IMR-90 (cell line): ENCODE measurements around the gene RAF1. TPM values are rescaled to one million over a fixed set of nuclear protein-coding genes. Genes with fewer than 3 reads are reported as not detected.

Source experiments
- ATAC-seq: fragments of 200-7000 bp; cut with Tn5 transposase; 2 replicates; pipeline ENCODE4 v1.9.1; 2020; ENCODE audit warnings: low read depth, mild to moderate bottlenecking, moderate library complexity
- BruUV-seq: library from RNA; stranded (reverse); fragments of 400-500 nt; replicated peaks from 2 replicates; lab custom pipeline; 2021; lab: Mats Ljungman, UMichigan
- CTCF ChIA-PET: fragments of 300-600 bp; formaldehyde crosslinking; extraction: SDS; loops from one replicate; lab custom pipeline; 2021; ENCODE audit warnings: antibody characterized with exemption; lab: Yijun Ruan, JAX
- POLR2A ChIA-PET: fragments of 300-600 bp; sonication (Branson Sonifier 250); formaldehyde crosslinking; loops from one replicate; lab custom pipeline; 2022; ENCODE audit warnings: antibody characterized with exemption; ENCODE audit not compliant: unreplicated experiment; lab: Charles Lee
- DNase-seq: peaks from one replicate; pipeline ENCODE4 v3.0.0; 2013
- H2AFZ ChIP-seq: replicated peaks from 2 replicates; pipeline ENCODE3; 2013; ENCODE audit warnings: low read length, mild to moderate bottlenecking; ENCODE audit not compliant: poor library complexity
- H2AK5ac ChIP-seq: 2 replicates; pipeline ENCODE4 v1.6.1; 2013; ENCODE audit warnings: low read depth, low read length, inconsistent platforms
- H2AK9ac ChIP-seq: replicated peaks from 2 replicates; pipeline ENCODE3; 2013; ENCODE audit warnings: mild to moderate bottlenecking, low read depth, low read length, moderate library complexity; ENCODE audit not compliant: poor library complexity
- H2BK120ac ChIP-seq: 2 replicates; pipeline ENCODE4 v1.6.1; 2013; ENCODE audit warnings: low read depth, low read length, inconsistent platforms
- H2BK15ac ChIP-seq: 3 replicates; pipeline ENCODE4 v1.6.1; 2013; ENCODE audit warnings: low read depth, low read length, inconsistent platforms
- H2BK20ac ChIP-seq: 2 replicates; pipeline ENCODE4 v1.6.1; 2013; ENCODE audit warnings: low read depth, mild to moderate bottlenecking, inconsistent platforms, low read length, moderate library complexity
- H2BK5ac ChIP-seq: 2 replicates; pipeline ENCODE4 v1.6.1; 2013; ENCODE audit warnings: mild to moderate bottlenecking, low read depth, low read length, inconsistent platforms; ENCODE audit not compliant: poor library complexity, severe bottlenecking
- H3K14ac ChIP-seq: replicated peaks from 2 replicates; pipeline ENCODE4 v1.6.1; 2013; ENCODE audit warnings: low read depth, low read length, inconsistent platforms
- H3K18ac ChIP-seq: 2 replicates; pipeline ENCODE4 v1.6.1; 2013; ENCODE audit warnings: low read depth, low read length, control low read depth
- H3K23ac ChIP-seq: 2 replicates; pipeline ENCODE4 v1.6.1; 2013; ENCODE audit warnings: low read depth, low read length, inconsistent platforms
- H3K27ac ChIP-seq: 2 replicates; pipeline ENCODE4 v1.5.1; 2013; ENCODE audit warnings: mild to moderate bottlenecking, control low read depth, low read length; ENCODE audit not compliant: insufficient read depth
- H3K27me3 ChIP-seq: 2 replicates; pipeline ENCODE4 v1.6.1; 2013; ENCODE audit warnings: low read length; ENCODE audit not compliant: control insufficient read depth, insufficient read depth
- H3K36me3 ChIP-seq: 2 replicates; pipeline ENCODE4 v1.6.1; 2013; ENCODE audit warnings: low read length, mixed read lengths; ENCODE audit not compliant: control insufficient read depth, insufficient read depth
- H3K4ac ChIP-seq: 2 replicates; pipeline ENCODE4 v1.6.1; 2013; ENCODE audit warnings: low read depth, low read length, inconsistent platforms
- H3K4me1 ChIP-seq: 2 replicates; pipeline ENCODE4 v1.6.1; 2013; ENCODE audit warnings: low read length, mixed read lengths; ENCODE audit not compliant: control insufficient read depth, insufficient read depth
- H3K4me2 ChIP-seq: 2 replicates; pipeline ENCODE4 v1.6.1; 2013; ENCODE audit warnings: low read depth, mild to moderate bottlenecking, control low read depth, low read length, moderate library complexity
- H3K4me3 ChIP-seq: 2 replicates; pipeline ENCODE4 v1.5.1; 2013; ENCODE audit warnings: low read depth, mild to moderate bottlenecking, control low read depth, low read length, moderate library complexity; ENCODE audit not compliant: insufficient read depth
- H3K56ac ChIP-seq: 2 replicates; pipeline ENCODE4 v1.6.1; 2013; ENCODE audit warnings: low read length, inconsistent platforms; ENCODE audit not compliant: insufficient read depth; ENCODE audit errors: extremely low read depth
- H3K79me1 ChIP-seq, 2 experiments: 2 replicates each; pipeline ENCODE4 v1.6.1; 2013; ENCODE audit warnings: low read length in 2 of 2, inconsistent platforms in 1 of 2, low read depth in 1 of 2
- H3K9ac ChIP-seq: 2 replicates; pipeline ENCODE4 v1.6.1; 2013; ENCODE audit warnings: low read depth, low read length, control low read depth
- H3K9me1 ChIP-seq: 2 replicates; pipeline ENCODE4 v1.6.1; 2013; ENCODE audit warnings: low read length, inconsistent platforms; ENCODE audit not compliant: insufficient read depth
- H3K9me3 ChIP-seq: 2 replicates; pipeline ENCODE4 v1.6.1; 2013; ENCODE audit warnings: low read length; ENCODE audit not compliant: control insufficient read depth, insufficient read depth
- H4K20me1 ChIP-seq: 2 replicates; pipeline ENCODE4 v1.6.1; 2013; ENCODE audit warnings: low read length, inconsistent platforms; ENCODE audit not compliant: insufficient read depth
- H4K5ac ChIP-seq: 2 replicates; pipeline ENCODE4 v1.6.1; 2013; ENCODE audit warnings: mild to moderate bottlenecking, low read depth, low read length, control low read depth
- H4K8ac ChIP-seq, 2 experiments: 2 replicates each; pipeline ENCODE4 v1.6.1; 2013; ENCODE audit warnings: low read depth in 2 of 2, low read length in 2 of 2, control low read depth in 1 of 2, inconsistent platforms in 1 of 2
- H4K91ac ChIP-seq: 2 replicates; pipeline ENCODE4 v1.6.1; 2013; ENCODE audit warnings: low read depth, low read length, inconsistent platforms; ENCODE audit not compliant: insufficient read depth
- BHLHE40 ChIP-seq: fragments of 150-350 bp; IDR thresholded peaks from 2 replicates; pipeline ENCODE4 v1.6.1; 2016; ENCODE audit warnings: mild to moderate bottlenecking, low read depth, low read length
- CEBPB ChIP-seq: IDR thresholded peaks from 2 replicates; pipeline ENCODE4 v1.6.1; 2012; ENCODE audit warnings: low read depth, low read length, improper control_type of control experiment
- FOS ChIP-seq: fragments of 150-350 bp; IDR thresholded peaks from 2 replicates; pipeline ENCODE4 v1.6.1; 2016; ENCODE audit warnings: low read depth, low read length
- MAFK ChIP-seq: IDR thresholded peaks from 2 replicates; pipeline ENCODE4 v1.6.1; 2012; ENCODE audit warnings: low read depth, low read length, improper control_type of control experiment
- MAZ ChIP-seq: IDR thresholded peaks from 2 replicates; pipeline ENCODE4 v1.6.1; 2012; ENCODE audit warnings: low read depth, mild to moderate bottlenecking, low read length, improper control_type of control experiment, moderate library complexity, borderline replicate concordance
- MXI1 ChIP-seq: IDR thresholded peaks from 2 replicates; pipeline ENCODE4 v1.6.1; 2012; ENCODE audit warnings: low read depth, mild to moderate bottlenecking, low read length, moderate library complexity, borderline replicate concordance
- POLR2A ChIP-seq: IDR thresholded peaks from 2 replicates; pipeline ENCODE4 v1.6.1; 2012; ENCODE audit warnings: mild to moderate bottlenecking, low read depth, low read length
- RAD21 ChIP-seq: IDR thresholded peaks from 2 replicates; pipeline ENCODE4 v1.6.1; 2012; ENCODE audit warnings: low read length, improper control_type of control experiment
- RCOR1 ChIP-seq: IDR thresholded peaks from 2 replicates; pipeline ENCODE4 v1.6.1; 2012; ENCODE audit warnings: mild to moderate bottlenecking, low read length, improper control_type of control experiment; ENCODE audit not compliant: insufficient replicate concordance
- RFX5 ChIP-seq: IDR thresholded peaks from 2 replicates; pipeline ENCODE4 v1.8.0; 2012; ENCODE audit warnings: low read depth, mild to moderate bottlenecking, low read length, moderate library complexity
- WGBS, 2 experiments: methylation state at CpG; one replicate each; pipeline versions ENCODE4 v1.1.5 to v1.1.7; 2013; ENCODE audit warnings: missing lambda C conversion rate in 2 of 2; ENCODE audit not compliant: insufficient read length in 1 of 2; ENCODE audit errors: extremely low coverage in 2 of 2; 5-methylcytosine and 5-hydroxymethylcytosine counted together
- dilution Hi-C: fragments of 300-500 bp; cut with HindIII; formaldehyde crosslinking; loops from one replicate; pipeline ENCODE4 v1.14.3; 2018; ENCODE audit warnings: low sequenced_read_pairs; ENCODE audit not compliant: unreplicated experiment
- in situ Hi-C: fragments of 300-500 bp; cut with MboI; formaldehyde crosslinking; loops from 3 replicates; pipeline ENCODE4 v1.14.3; 2019; ENCODE audit warnings: low sequenced_read_pairs, inconsistent platforms, mixed read lengths
- intact Hi-C: fragments of 100-400 bp; cut with micrococcal nuclease; formaldehyde crosslinking; loops from 2 replicates; pipeline ENCODE4 v1.10.0; 2022
- polyA plus RNA-seq, 3 experiments: library from polyadenylated mRNA; depleted of rRNA; stranded (reverse); fragments of >200 nt; gene quantifications; 2 replicates each; pipeline ENCODE4 v1.2.3, GENCODE V29; 2012; ENCODE audit warnings: low replicate concordance in 1 of 3
- total RNA-seq: library from RNA; depleted of rRNA; stranded (reverse); fragments of >200 nt; gene quantifications from 2 replicates; pipeline ENCODE4 v1.2.3, GENCODE V29; 2012
- TF ChIP-seq, protein P1 (sequence below): fragments of 150-350 bp; IDR thresholded peaks from 2 replicates; pipeline ENCODE4 v1.6.1; 2017; ENCODE audit warnings: mild to moderate bottlenecking, antibody characterized with exemption, low read length, low read depth
- TF ChIP-seq, protein P2 (sequence below): fragments of 150-350 bp; IDR thresholded peaks from 2 replicates; pipeline ENCODE4 v1.6.1; 2016; ENCODE audit warnings: low read depth, mild to moderate bottlenecking, low read length, moderate library complexity, borderline replicate concordance
- TF ChIP-seq, protein P3 (sequence below): conservative IDR thresholded peaks from 2 replicates; pipeline ENCODE4 v1.5.1; 2012; ENCODE audit warnings: mild to moderate bottlenecking, low read depth, low read length, improper control_type of control experiment

The RAF1 gene
- total and polyA plus RNA-seq, 2 of the 4 experiments (the other 2 are of a cell fraction), result 115 to 151 TPM

DNA sequence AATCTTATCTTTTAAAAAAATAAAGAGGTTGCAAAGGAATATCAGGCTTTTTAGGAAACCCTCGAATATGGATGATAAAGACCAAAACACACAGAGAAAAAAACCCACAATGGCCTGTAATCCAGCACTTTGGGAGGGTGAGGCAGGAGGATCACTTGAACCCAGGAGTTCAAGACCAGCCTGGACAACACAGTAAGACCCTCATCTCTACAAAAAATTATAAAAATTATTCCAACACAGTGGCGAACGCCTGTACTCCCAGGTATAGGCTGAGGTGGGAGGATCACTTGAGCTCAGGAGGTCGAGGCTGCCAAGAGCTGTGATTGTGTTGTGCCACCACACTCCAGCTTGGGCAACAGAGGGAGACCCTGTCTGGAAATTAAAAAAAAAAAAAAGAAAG lies 30.8 kb downstream of the RAF1 start:
- Histone ChIP-seq H2BK5ac (no peak overlapping the region), H3K4me2 (no peak overlapping the region), H2AK5ac (no peak overlapping the region), H3K79me1 (peaks cover 14 to 54% of the 10 kb centered on the region in 2 experiments), H4K5ac (no peak overlapping the region), H3K4me1 (peaks cover 8% of the 10 kb centered on the region), H3K56ac (no peak overlapping the region), H4K91ac (no peak overlapping the region), H3K9ac (no peak overlapping the region), H2BK120ac (no peak overlapping the region), H3K4me3 (no peak overlapping the region), H2BK20ac (no peak overlapping the region), H4K20me1 (peaks cover 78% of the 10 kb centered on the region), H3K9me1 (peaks cover 19% of the 10 kb centered on the region), H3K14ac (no peak overlapping the region), H3K4ac (no peak overlapping the region), H2BK15ac (no peak overlapping the region), H3K27me3 (no peaks in the 10 kb centered on the region), H2AFZ (no peak overlapping the region), H4K8ac (no peak overlapping the region), H3K9me3 (no peaks in the 10 kb centered on the region), H2AK9ac (no peak overlapping the region), H3K27ac (no peak overlapping the region), H3K36me3 (peaks cover 5% of the 10 kb centered on the region), H3K23ac (no peak overlapping the region), H3K18ac (no peak overlapping the region)
- intact Hi-C loops (no loop called here), in situ Hi-C loops (no loop called here), dilution Hi-C loops (no loop called here)
- CTCF ChIA-PET, result no interaction called here
- POLR2A ChIA-PET, result no interaction called here
- DNase-seq (no peak), ATAC-seq (no peak)
- no TSS peak for BruUV-seq
- no CpG with 5 or more reads among the region's 4 CpGs for WGBS, 2 experiments
- TF ChIP-seq RAD21 (no peak), CEBPB (no peak), MAFK (no peak), FOS (no peak), MXI1 (no peak), POLR2A (no peak), BHLHE40 (no peak), RFX5 (no peak), RCOR1 (no peak), MAZ (no peak)
- TF ChIP-seq, protein P1, sequence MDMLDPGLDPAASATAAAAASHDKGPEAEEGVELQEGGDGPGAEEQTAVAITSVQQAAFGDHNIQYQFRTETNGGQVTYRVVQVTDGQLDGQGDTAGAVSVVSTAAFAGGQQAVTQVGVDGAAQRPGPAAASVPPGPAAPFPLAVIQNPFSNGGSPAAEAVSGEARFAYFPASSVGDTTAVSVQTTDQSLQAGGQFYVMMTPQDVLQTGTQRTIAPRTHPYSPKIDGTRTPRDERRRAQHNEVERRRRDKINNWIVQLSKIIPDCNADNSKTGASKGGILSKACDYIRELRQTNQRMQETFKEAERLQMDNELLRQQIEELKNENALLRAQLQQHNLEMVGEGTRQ, result no peak
- TF ChIP-seq, protein P2, sequence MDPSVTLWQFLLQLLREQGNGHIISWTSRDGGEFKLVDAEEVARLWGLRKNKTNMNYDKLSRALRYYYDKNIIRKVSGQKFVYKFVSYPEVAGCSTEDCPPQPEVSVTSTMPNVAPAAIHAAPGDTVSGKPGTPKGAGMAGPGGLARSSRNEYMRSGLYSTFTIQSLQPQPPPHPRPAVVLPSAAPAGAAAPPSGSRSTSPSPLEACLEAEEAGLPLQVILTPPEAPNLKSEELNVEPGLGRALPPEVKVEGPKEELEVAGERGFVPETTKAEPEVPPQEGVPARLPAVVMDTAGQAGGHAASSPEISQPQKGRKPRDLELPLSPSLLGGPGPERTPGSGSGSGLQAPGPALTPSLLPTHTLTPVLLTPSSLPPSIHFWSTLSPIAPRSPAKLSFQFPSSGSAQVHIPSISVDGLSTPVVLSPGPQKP, result no peak
- TF ChIP-seq, protein P3, sequence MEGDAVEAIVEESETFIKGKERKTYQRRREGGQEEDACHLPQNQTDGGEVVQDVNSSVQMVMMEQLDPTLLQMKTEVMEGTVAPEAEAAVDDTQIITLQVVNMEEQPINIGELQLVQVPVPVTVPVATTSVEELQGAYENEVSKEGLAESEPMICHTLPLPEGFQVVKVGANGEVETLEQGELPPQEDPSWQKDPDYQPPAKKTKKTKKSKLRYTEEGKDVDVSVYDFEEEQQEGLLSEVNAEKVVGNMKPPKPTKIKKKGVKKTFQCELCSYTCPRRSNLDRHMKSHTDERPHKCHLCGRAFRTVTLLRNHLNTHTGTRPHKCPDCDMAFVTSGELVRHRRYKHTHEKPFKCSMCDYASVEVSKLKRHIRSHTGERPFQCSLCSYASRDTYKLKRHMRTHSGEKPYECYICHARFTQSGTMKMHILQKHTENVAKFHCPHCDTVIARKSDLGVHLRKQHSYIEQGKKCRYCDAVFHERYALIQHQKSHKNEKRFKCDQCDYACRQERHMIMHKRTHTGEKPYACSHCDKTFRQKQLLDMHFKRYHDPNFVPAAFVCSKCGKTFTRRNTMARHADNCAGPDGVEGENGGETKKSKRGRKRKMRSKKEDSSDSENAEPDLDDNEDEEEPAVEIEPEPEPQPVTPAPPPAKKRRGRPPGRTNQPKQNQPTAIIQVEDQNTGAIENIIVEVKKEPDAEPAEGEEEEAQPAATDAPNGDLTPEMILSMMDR, result no peak
